ENCODE measurements around the gene MPP2. TPM values are rescaled to one million over a fixed set of nuclear protein-coding genes. Genes with fewer than 3 reads are reported as not detected.

Gene MPP2
- total RNA-seq, 1 donor: 0.72 TPM

- Histone ChIP-seq H3K36me3 (ENCODE audit: insufficient read depth, low read length) (no peaks in the 10 kb centered on the region), H3K9me3 (ENCODE audit: low read depth, low read length) (no peaks in the 10 kb centered on the region), H3K27ac (ENCODE audit: low read depth, low read length) (no peak overlapping the region), H3K79me2 (ENCODE audit: insufficient read depth, low read length) (no peaks in the 10 kb centered on the region), H2AFZ (ENCODE audit: low read length) (no peak overlapping the region), H3K27me3 (ENCODE audit: insufficient read depth, low read length) (no peaks in the 10 kb centered on the region), H3K4me3 (ENCODE audit: insufficient read depth, low read length) (no peak overlapping the region), H4K20me1 (ENCODE audit: insufficient read depth, low read length) (no peaks in the 10 kb centered on the region), H3K4me2 (ENCODE audit: insufficient read depth, low read length) (no peak overlapping the region), H3K4me1 (ENCODE audit: insufficient read depth, low read length) (no peaks in the 10 kb centered on the region)
- TF ChIP-seq CTCF (IDR thresholded peaks at IDR 0.05; ENCODE audit: extremely low read depth, low read depth, low read length): no peak
- no peak for DNase-seq (ENCODE audit: insufficient read length, low spot score, missing footprints)
Observed at GRCh38 chr17:43892647-43892952, 14.7 kb downstream of the MPP2 start.

- Histone ChIP-seq H4K20me1 (ENCODE audit: insufficient read depth, low read length) (no peaks in the 10 kb centered on the region), H3K79me2 (ENCODE audit: insufficient read depth, low read length) (no peaks in the 10 kb centered on the region), H3K4me3 (ENCODE audit: insufficient read depth, low read length) (no peak overlapping the region), H3K27ac (ENCODE audit: low read depth, low read length) (no peak overlapping the region), H2AFZ (ENCODE audit: low read length) (no peak overlapping the region), H3K4me2 (ENCODE audit: insufficient read depth, low read length) (no peak overlapping the region), H3K27me3 (ENCODE audit: insufficient read depth, low read length) (no peaks in the 10 kb centered on the region), H3K4me1 (ENCODE audit: insufficient read depth, low read length) (no peaks in the 10 kb centered on the region), H3K36me3 (ENCODE audit: insufficient read depth, low read length) (no peaks in the 10 kb centered on the region), H3K9me3 (ENCODE audit: low read depth, low read length) (no peaks in the 10 kb centered on the region)
- TF ChIP-seq CTCF (IDR thresholded peaks at IDR 0.05; ENCODE audit: extremely low read depth, low read depth, low read length): no peak
- no peak for DNase-seq (ENCODE audit: insufficient read length, low spot score, missing footprints)
Observed at GRCh38 chr17:43891851-43892646, 15.3 kb downstream of the MPP2 start.

GRCh38 chr17:43890240-43890639 is 17.1 kb downstream of the MPP2 start:
- TF ChIP-seq CTCF (IDR thresholded peaks at IDR 0.05; ENCODE audit: extremely low read depth, low read depth, low read length): no peak
- Histone ChIP-seq H3K27ac (ENCODE audit: low read depth, low read length) (no peak overlapping the region), H3K4me1 (ENCODE audit: insufficient read depth, low read length) (no peaks in the 10 kb centered on the region), H3K36me3 (ENCODE audit: insufficient read depth, low read length) (no peaks in the 10 kb centered on the region), H3K4me3 (ENCODE audit: insufficient read depth, low read length) (no peak overlapping the region), H3K79me2 (ENCODE audit: insufficient read depth, low read length) (no peaks in the 10 kb centered on the region), H3K4me2 (ENCODE audit: insufficient read depth, low read length) (no peak overlapping the region), H2AFZ (ENCODE audit: low read length) (no peak overlapping the region), H3K27me3 (ENCODE audit: insufficient read depth, low read length) (no peaks in the 10 kb centered on the region), H4K20me1 (ENCODE audit: insufficient read depth, low read length) (no peaks in the 10 kb centered on the region), H3K9me3 (ENCODE audit: low read depth, low read length) (no peaks in the 10 kb centered on the region)
- no peak for DNase-seq (ENCODE audit: insufficient read length, low spot score, missing footprints)

GRCh38 chr17:43888548-43888947 is 18.8 kb downstream of the MPP2 start:
- no peak for TF ChIP-seq CTCF (IDR thresholded peaks at IDR 0.05; ENCODE audit: extremely low read depth, low read depth, low read length)
- H3K9me3 ChIP-seq (ENCODE audit: low read depth, low read length): no peaks in the 10 kb centered on the region
- no peak overlapping the region for H3K4me3 ChIP-seq (ENCODE audit: insufficient read depth, low read length)
- H3K4me2 ChIP-seq (ENCODE audit: insufficient read depth, low read length): no peak overlapping the region
- no peaks in the 10 kb centered on the region for H3K4me1 ChIP-seq (ENCODE audit: insufficient read depth, low read length)
- H3K36me3 ChIP-seq (ENCODE audit: insufficient read depth, low read length): no peaks in the 10 kb centered on the region
- no peaks in the 10 kb centered on the region for H3K27me3 ChIP-seq (ENCODE audit: insufficient read depth, low read length)
- no peak overlapping the region for H3K27ac ChIP-seq (ENCODE audit: low read depth, low read length)
- H3K79me2 ChIP-seq (ENCODE audit: insufficient read depth, low read length): no peaks in the 10 kb centered on the region
- H2AFZ ChIP-seq (ENCODE audit: low read length): no peak overlapping the region
- no peak for DNase-seq (ENCODE audit: insufficient read length, low spot score, missing footprints)
- H4K20me1 ChIP-seq (ENCODE audit: insufficient read depth, low read length): no peaks in the 10 kb centered on the region
